MCF 10A (cell line): Measurements from ENCODE around the gene DET1. TPM values are rescaled to one million over a fixed set of nuclear protein-coding genes. Genes with fewer than 3 reads are reported as not detected.
"Not testable (repeated sequence)": the region's sequence is repeated elsewhere in the genome, so short reads cannot be mapped to it uniquely, and the experiment has no call there.

Source experiments
- BruUV-seq: library from RNA; stranded (reverse); fragments of 400-500 nt; replicated peaks from 2 replicates; lab custom pipeline; 2021; lab: Mats Ljungman, UMichigan
- CTCF ChIA-PET: fragments of 300-600 bp; sonication (Branson Sonifier 250); formaldehyde crosslinking; extraction: SDS; loops from one replicate; lab custom pipeline; 2021; ENCODE audit warnings: antibody characterized with exemption, inconsistent platforms; lab: Yijun Ruan, JAX
- POLR2A ChIA-PET: fragments of 300-600, 350-650 bp; sonication (Branson Sonifier 250); formaldehyde crosslinking; extraction: SDS; loops from one replicate; lab custom pipeline; 2020; ENCODE audit warnings: antibody characterized with exemption, inconsistent platforms; lab: Yijun Ruan, JAX
- DNase-seq: peaks from one replicate; pipeline ENCODE4 v3.0.0-alpha.2; 2018; ENCODE audit not compliant: unreplicated experiment
- H3K27ac Mint-ChIP-seq: one replicate; pipeline ENCODE4 v1.8.0; 2022; ENCODE audit warnings: mild to moderate bottlenecking, low read depth, mixed read lengths; ENCODE audit not compliant: unreplicated experiment
- H3K27me3 Mint-ChIP-seq: one replicate; pipeline ENCODE4 v1.8.0; 2022; ENCODE audit warnings: mixed read lengths; ENCODE audit not compliant: insufficient read depth, unreplicated experiment
- H3K36me3 Mint-ChIP-seq: one replicate; pipeline ENCODE4 v1.8.0; 2022; ENCODE audit warnings: mild to moderate bottlenecking, moderate library complexity, mixed read lengths; ENCODE audit not compliant: insufficient read depth, unreplicated experiment
- H3K4me1 Mint-ChIP-seq: one replicate; pipeline ENCODE4 v1.8.0; 2022; ENCODE audit warnings: mixed read lengths; ENCODE audit not compliant: insufficient read depth, unreplicated experiment
- H3K4me3 Mint-ChIP-seq: one replicate; pipeline ENCODE4 v1.8.0; 2022; ENCODE audit warnings: mild to moderate bottlenecking, moderate library complexity, mixed read lengths; ENCODE audit not compliant: unreplicated experiment
- H3K9me3 Mint-ChIP-seq: one replicate; pipeline ENCODE4 v1.8.0; 2022; ENCODE audit warnings: mixed read lengths; ENCODE audit not compliant: unreplicated experiment
- CTCF ChIP-seq: fragments of 200-600 bp; IDR thresholded peaks from one replicate; pipeline ENCODE4 v1.8.0; 2022; ENCODE audit warnings: antibody characterized with exemption, mild to moderate bottlenecking; ENCODE audit not compliant: unreplicated experiment
- intact Hi-C: fragments of 100-400 bp; cut with micrococcal nuclease; formaldehyde crosslinking; loops from 2 replicates; pipeline ENCODE4 v1.14.1; 2022
- total RNA-seq: library from RNA; stranded (reverse); gene quantifications from 2 replicates; pipeline ENCODE4 v1.2.3, GENCODE V29; 2022

The DET1 gene
- total RNA-seq, 1 experiment from 2014 or later: 5.1 TPM

GRCh38 chr15:88472225-88472624 lies 74.3 kb downstream of the DET1 start:
- TF ChIP-seq CTCF: no peak
- BruUV-seq: no TSS peak

GRCh38 chr15:88470625-88471372 lies 75.7 kb downstream of the DET1 start:
- ChIA-PET POLR2A (interaction anchor here (0.6 kb wide), 1 partner anchor 168 kb away, joined by 3 read pairs; the partner anchor contains the start of gene ISG20), CTCF (interaction anchor here (2.1 kb wide), 1 partner anchor 144 kb away, joined by 11 read pairs; no protein-coding TSS in a partner anchor)
- no peaks in the 10 kb centered on the region for H3K27me3 Mint-ChIP-seq
- no peak overlapping the region for H3K27ac Mint-ChIP-seq
- BruUV-seq: no TSS peak
- no peak overlapping the region for H3K4me3 Mint-ChIP-seq
- no peak for DNase-seq
- no peaks in the 10 kb centered on the region for H3K9me3 Mint-ChIP-seq
- no peak for TF ChIP-seq CTCF
- H3K4me1 Mint-ChIP-seq: peaks cover 11% of the 10 kb centered on the region
- H3K36me3 Mint-ChIP-seq: peaks cover 26% of the 10 kb centered on the region
- intact Hi-C loops: no loop called here

More at GRCh38 chr15:88472225-88472624, 74.3 kb downstream of the DET1 start:
- Mint-ChIP-seq H3K36me3 (peaks cover 24% of the 10 kb centered on the region), H3K4me1 (no peaks in the 10 kb centered on the region), H3K9me3 (no peaks in the 10 kb centered on the region), H3K27me3 (no peaks in the 10 kb centered on the region), H3K4me3 (no peak overlapping the region), H3K27ac (no peak overlapping the region)
- intact Hi-C loops: no loop called here
- CTCF ChIA-PET: no interaction called here
- POLR2A ChIA-PET: interaction anchor here (0.7 kb wide), 1 partner anchor 13 kb away, joined by 3 read pairs; no protein-coding TSS in a partner anchor
- no peak for DNase-seq

- POLR2A ChIA-PET: interaction anchor here (0.6 kb wide), 1 partner anchor 16 kb away, joined by 3 read pairs; no protein-coding TSS in a partner anchor
- Mint-ChIP-seq H3K27ac (no peak overlapping the region), H3K27me3 (no peaks in the 10 kb centered on the region), H3K36me3 (peaks cover 28% of the 10 kb centered on the region), H3K4me3 (no peak overlapping the region), H3K9me3 (no peaks in the 10 kb centered on the region), H3K4me1 (peaks cover 16% of the 10 kb centered on the region)
- CTCF ChIA-PET: interaction anchor here (0.6 to 7.4 kb wide), 6 partner anchors 9 to 146 kb away, joined by 3 to 40 read pairs (median 4); no protein-coding TSS in a partner anchor
- TF ChIP-seq CTCF: no peak
- DNase-seq: no peak
- BruUV-seq: no TSS peak
- intact Hi-C loops: loop anchor here (5.0 kb wide), 2 partner anchors 78 to 153 kb away; partner anchors contain the start of genes AEN and DET1
Observed at GRCh38 chr15:88469321-88469720, 77.2 kb downstream of the DET1 start.

GRCh38 chr15:88468721-88469120 lies 77.8 kb downstream of the DET1 start:
- BruUV-seq, H3K9me3 Mint-ChIP-seq, H3K27me3 Mint-ChIP-seq, DNase-seq, POLR2A ChIA-PET: not testable (repeated sequence)
- Mint-ChIP-seq H3K36me3 (peaks cover 28% of the 10 kb centered on the region), H3K4me3 (peak overlapping the region; percentile 96), H3K27ac (peak overlapping the region; percentile 98), H3K4me1 (peaks cover 16% of the 10 kb centered on the region)
- CTCF ChIA-PET: interaction anchor here (0.6 to 7.4 kb wide), 5 partner anchors 10 to 147 kb away, joined by 3 to 40 read pairs (median 4); no protein-coding TSS in a partner anchor
- intact Hi-C loops: loop anchor here (5.0 kb wide), 2 partner anchors 79 to 154 kb away; partner anchors contain the start of genes AEN and DET1
